ENCODE measurements around the gene SFTPA1. TPM values are rescaled to one million over a fixed set of nuclear protein-coding genes. Genes with fewer than 3 reads are reported as not detected.
"Not testable (repeated sequence)": the region's sequence is repeated elsewhere in the genome, so short reads cannot be mapped to it uniquely, and the experiment has no call there.

Gene SFTPA1
- total RNA-seq, 1 donor from 2014 or later, result not detected

- Histone ChIP-seq H3K9ac (ENCODE audit: low read length) (no peak overlapping the region), H2AFZ (ENCODE audit: low read depth, low read length) (no peak overlapping the region), H3K4me3 (ENCODE audit: insufficient read depth, low read depth, low read length) (no peak overlapping the region), H3K9me3 (ENCODE audit: insufficient read depth, low read depth, low read length) (no peaks in the 10 kb centered on the region), H3K4me1 (ENCODE audit: insufficient read depth, low read length) (no peaks in the 10 kb centered on the region), H3K36me3 (ENCODE audit: insufficient read depth, low read length) (no peaks in the 10 kb centered on the region), H3K4me2 (ENCODE audit: low read length) (no peak overlapping the region), H3K27me3 (ENCODE audit: insufficient read depth, low read length) (no peaks in the 10 kb centered on the region), H4K20me1 (ENCODE audit: insufficient read depth, low read length) (no peaks in the 10 kb centered on the region), H3K27ac (ENCODE audit: low read depth, low read length) (no peak overlapping the region), H3K79me2 (ENCODE audit: insufficient read depth, low read length) (no peaks in the 10 kb centered on the region)
- Mint-ChIP-seq H3K27me3 (ENCODE audit: low read depth, unreplicated experiment) (peaks cover 8% of the 10 kb centered on the region), H3K4me1 (ENCODE audit: low read depth, unreplicated experiment) (no peaks in the 10 kb centered on the region), H3K36me3 (ENCODE audit: low read depth, unreplicated experiment) (no peaks in the 10 kb centered on the region), H3K9me3 (ENCODE audit: unreplicated experiment) (peaks cover 4% of the 10 kb centered on the region), H3K27ac (ENCODE audit: unreplicated experiment) (no peak overlapping the region), H3K4me3 (ENCODE audit: unreplicated experiment) (no peak overlapping the region)
- TF ChIP-seq EZH2 (IDR thresholded peaks at IDR 0.05; ENCODE audit: insufficient read depth, low read length), result no peak
- FAIRE-seq (no peak), DNase-seq (ENCODE audit: low read depth) (no peak)
These were observed 27.6 kb downstream of the SFTPA1 start for GRCh38 chr10:79638318-79638717.

- H3K27me3 Mint-ChIP-seq (ENCODE audit: low read depth, unreplicated experiment); H3K27ac Mint-ChIP-seq (ENCODE audit: unreplicated experiment); H3K27me3 ChIP-seq (ENCODE audit: insufficient read depth, low read length); H3K4me3 Mint-ChIP-seq (ENCODE audit: unreplicated experiment); H3K9me3 Mint-ChIP-seq (ENCODE audit: unreplicated experiment); H3K4me3 ChIP-seq (ENCODE audit: insufficient read depth, low read depth, low read length); H3K4me2 ChIP-seq (ENCODE audit: low read length); H4K20me1 ChIP-seq (ENCODE audit: insufficient read depth, low read length); H3K27ac ChIP-seq (ENCODE audit: low read depth, low read length); DNase-seq (ENCODE audit: low read depth); H3K36me3 ChIP-seq (ENCODE audit: insufficient read depth, low read length); FAIRE-seq; H3K4me1 Mint-ChIP-seq (ENCODE audit: low read depth, unreplicated experiment); H3K36me3 Mint-ChIP-seq (ENCODE audit: low read depth, unreplicated experiment); H3K9me3 ChIP-seq (ENCODE audit: insufficient read depth, low read depth, low read length); H3K4me1 ChIP-seq (ENCODE audit: insufficient read depth, low read length); H2AFZ ChIP-seq (ENCODE audit: low read depth, low read length); H3K79me2 ChIP-seq (ENCODE audit: insufficient read depth, low read length); H3K9ac ChIP-seq (ENCODE audit: low read length): not testable (repeated sequence)
These were observed 42.0 kb downstream of the SFTPA1 start for GRCh38 chr10:79652695-79653094.

DNA sequence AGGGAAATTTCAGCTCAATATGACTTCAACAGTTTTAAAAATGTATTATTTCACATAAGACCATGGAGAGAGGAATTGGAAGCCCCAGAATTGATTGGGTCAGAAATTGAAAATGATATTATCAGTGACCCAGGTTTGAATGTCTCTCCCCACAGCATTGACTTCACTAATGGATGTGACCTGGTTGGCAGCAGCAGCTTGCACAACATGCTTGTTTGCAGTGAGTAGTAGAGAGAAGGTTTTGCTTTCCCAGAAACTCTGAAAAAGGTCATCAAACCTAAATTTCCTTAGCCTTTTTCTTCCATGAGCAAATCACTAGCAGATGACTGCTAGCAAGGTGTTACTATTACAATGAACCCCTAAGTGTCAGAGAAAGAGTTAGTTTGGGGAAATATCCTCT, 52.5 kb downstream of the SFTPA1 start:
- H3K4me3 ChIP-seq (ENCODE audit: insufficient read depth, low read depth, low read length); H3K27ac Mint-ChIP-seq (ENCODE audit: unreplicated experiment); H3K27me3 Mint-ChIP-seq (ENCODE audit: low read depth, unreplicated experiment); H3K4me2 ChIP-seq (ENCODE audit: low read length); H3K4me3 Mint-ChIP-seq (ENCODE audit: unreplicated experiment); H3K4me1 Mint-ChIP-seq (ENCODE audit: low read depth, unreplicated experiment); H3K9me3 Mint-ChIP-seq (ENCODE audit: unreplicated experiment); H4K20me1 ChIP-seq (ENCODE audit: insufficient read depth, low read length); H3K36me3 ChIP-seq (ENCODE audit: insufficient read depth, low read length); FAIRE-seq; DNase-seq (ENCODE audit: low read depth); H3K9ac ChIP-seq (ENCODE audit: low read length); H3K27me3 ChIP-seq (ENCODE audit: insufficient read depth, low read length); H3K79me2 ChIP-seq (ENCODE audit: insufficient read depth, low read length); H3K36me3 Mint-ChIP-seq (ENCODE audit: low read depth, unreplicated experiment); H2AFZ ChIP-seq (ENCODE audit: low read depth, low read length); H3K27ac ChIP-seq (ENCODE audit: low read depth, low read length); H3K9me3 ChIP-seq (ENCODE audit: insufficient read depth, low read depth, low read length); H3K4me1 ChIP-seq (ENCODE audit: insufficient read depth, low read length): not testable (repeated sequence)

DNA sequence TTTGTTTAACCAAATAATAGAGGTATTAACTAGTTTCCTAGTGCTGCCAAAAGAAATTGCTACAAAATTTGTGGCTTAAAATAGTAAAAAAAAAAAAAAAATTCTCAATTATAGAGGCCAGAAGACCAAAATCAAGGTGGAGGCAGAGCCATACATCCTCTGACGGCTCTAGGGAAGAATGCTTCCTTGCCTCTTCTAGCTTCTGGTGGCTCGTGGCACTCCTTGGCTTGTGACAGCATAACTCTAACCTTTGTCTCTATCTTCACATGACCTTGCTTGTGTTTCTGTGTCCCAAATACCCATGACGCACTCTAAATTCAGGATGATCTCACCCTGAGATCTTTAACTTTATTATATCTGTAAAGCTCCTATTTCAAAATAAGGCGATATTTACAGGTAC, 53.9 kb downstream of the SFTPA1 start:
- FAIRE-seq; H3K27me3 Mint-ChIP-seq (ENCODE audit: low read depth, unreplicated experiment); H3K9ac ChIP-seq (ENCODE audit: low read length); H3K79me2 ChIP-seq (ENCODE audit: insufficient read depth, low read length); H3K27ac Mint-ChIP-seq (ENCODE audit: unreplicated experiment); H3K9me3 ChIP-seq (ENCODE audit: insufficient read depth, low read depth, low read length); H3K4me3 Mint-ChIP-seq (ENCODE audit: unreplicated experiment); H2AFZ ChIP-seq (ENCODE audit: low read depth, low read length); H4K20me1 ChIP-seq (ENCODE audit: insufficient read depth, low read length); H3K27me3 ChIP-seq (ENCODE audit: insufficient read depth, low read length); H3K27ac ChIP-seq (ENCODE audit: low read depth, low read length); DNase-seq (ENCODE audit: low read depth); H3K36me3 Mint-ChIP-seq (ENCODE audit: low read depth, unreplicated experiment); H3K4me2 ChIP-seq (ENCODE audit: low read length); H3K4me3 ChIP-seq (ENCODE audit: insufficient read depth, low read depth, low read length); H3K4me1 ChIP-seq (ENCODE audit: insufficient read depth, low read length); H3K4me1 Mint-ChIP-seq (ENCODE audit: low read depth, unreplicated experiment); H3K9me3 Mint-ChIP-seq (ENCODE audit: unreplicated experiment); H3K36me3 ChIP-seq (ENCODE audit: insufficient read depth, low read length): not testable (repeated sequence)

Other genes starting within 250 kb of the SFTPA1 start
- 21.4 and 26.2 TPM in 2 replicates for gene ZCCHC24, start 165.3 kb upstream of the SFTPA1 start, total RNA-seq
- gene EIF5AL1, start 98.4 kb upstream of the SFTPA1 start, total RNA-seq, result 1.0 and 1.1 TPM in 2 replicates
- gene SFTPA2, start 50.5 kb upstream of the SFTPA1 start, total RNA-seq, result not detected in 2 replicates
- 0.70 TPM in 1 of 2 replicates, not detected in the other for gene NUTM2B, start 92.3 kb downstream of the SFTPA1 start, total RNA-seq
- 0.50 TPM in 1 of 2 replicates, not detected in the other for gene NUTM2E, start 215.8 kb downstream of the SFTPA1 start, total RNA-seq

Measured in astrocyte (in vitro differentiated cells and primary cell).